Activated T-helper 2 cell treated with anti-CD3 and anti-CD28 coated beads, Interferon-gamma antibody, Interleukin-2, Interleukin-4, amounts not matched to agents 10 μg/mL and 5 μg/mL and 100 μg/mL, durations not matched to agents 14 hours and 24 hours and 36 hours (primary cell): Measurements from ENCODE around the gene TERC. TPM values are rescaled to one million over a fixed set of nuclear protein-coding genes. Genes with fewer than 3 reads are reported as not detected.

Source experiments
- DNase-seq: peaks from one replicate; pipeline ENCODE4 v3.0.0; 2021; ENCODE audit warnings: low spot score
- H3K27ac Mint-ChIP-seq: one replicate; pipeline ENCODE4 v1.8.0; 2021; ENCODE audit warnings: mixed read lengths
- H3K27me3 Mint-ChIP-seq: one replicate; pipeline ENCODE4 v1.8.0; 2021; ENCODE audit warnings: low read depth, mixed read lengths
- H3K36me3 Mint-ChIP-seq: one replicate; pipeline ENCODE4 v1.8.0; 2021; ENCODE audit warnings: low read depth, mixed read lengths
- H3K4me1 Mint-ChIP-seq: one replicate; pipeline ENCODE4 v1.8.0; 2021; ENCODE audit warnings: low read depth, mixed read lengths
- H3K4me3 Mint-ChIP-seq: one replicate; pipeline ENCODE4 v1.8.0; 2021; ENCODE audit warnings: low read depth, mild to moderate bottlenecking, moderate library complexity, mixed read lengths
- H3K9me3 Mint-ChIP-seq: one replicate; pipeline ENCODE4 v1.8.0; 2021; ENCODE audit warnings: mixed read lengths
- intact Hi-C: fragments of 100-400 bp; cut with micrococcal nuclease; formaldehyde crosslinking; loops from one replicate; pipeline ENCODE4 v1.15.1; 2023
- total RNA-seq: library from RNA; stranded (reverse); gene quantifications from 2 replicates; pipeline ENCODE4 v1.2.3, GENCODE V29; 2022

Gene TERC
- total RNA-seq = 7.0 and 9.8 TPM in 2 replicates

DNA sequence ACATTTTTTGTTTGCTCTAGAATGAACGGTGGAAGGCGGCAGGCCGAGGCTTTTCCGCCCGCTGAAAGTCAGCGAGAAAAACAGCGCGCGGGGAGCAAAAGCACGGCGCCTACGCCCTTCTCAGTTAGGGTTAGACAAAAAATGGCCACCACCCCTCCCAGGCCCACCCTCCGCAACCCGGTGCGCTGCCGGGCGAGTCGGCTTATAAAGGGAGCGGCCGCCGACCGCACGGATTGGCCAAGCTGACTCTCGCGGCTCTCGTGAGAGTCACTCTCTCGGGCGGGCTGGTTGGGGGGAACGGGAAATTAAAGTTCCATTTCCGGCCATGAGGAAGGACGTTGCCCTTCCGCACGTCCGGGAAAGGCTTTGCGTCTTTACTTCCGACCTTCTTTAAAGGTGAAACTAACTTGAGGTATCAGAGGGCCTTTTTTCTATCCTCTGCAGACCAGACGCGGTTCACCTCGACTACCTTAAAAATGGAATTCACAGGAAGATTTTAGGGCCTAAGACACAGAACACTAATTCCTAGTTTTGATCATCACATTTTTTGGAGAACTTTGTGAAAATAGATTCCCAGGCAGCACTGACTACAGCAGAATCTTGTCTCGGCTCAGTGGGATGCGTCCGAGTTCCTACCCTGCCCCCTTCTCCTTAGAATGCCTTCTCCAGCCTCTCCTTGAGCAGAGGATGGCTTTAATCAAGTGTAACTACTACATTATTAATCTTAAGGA is at the start of gene TERC:
Gene TERC (minus strand): TSS at position 179 of the 731 bp plus-strand sequence.
- Mint-ChIP-seq H3K27me3 (no peaks in the 10 kb centered on the region), H3K9me3 (no peaks in the 10 kb centered on the region), H3K4me3 (peak within 1 kb of the TSS; percentile 90), H3K4me1 (peaks cover 26% of the 10 kb centered on the region), H3K36me3 (no peaks in the 10 kb centered on the region), H3K27ac (peak within 1 kb of the TSS; percentile 92)
- intact Hi-C loops = loop anchor here (1.0 to 10.0 kb wide), 9 partner anchors 7 to 1142 kb away; partner anchors contain the start of genes EIF5A2, GPR160, LRRC34 and LRRIQ4
- DNase-seq = peak; percentile 88

DNA sequence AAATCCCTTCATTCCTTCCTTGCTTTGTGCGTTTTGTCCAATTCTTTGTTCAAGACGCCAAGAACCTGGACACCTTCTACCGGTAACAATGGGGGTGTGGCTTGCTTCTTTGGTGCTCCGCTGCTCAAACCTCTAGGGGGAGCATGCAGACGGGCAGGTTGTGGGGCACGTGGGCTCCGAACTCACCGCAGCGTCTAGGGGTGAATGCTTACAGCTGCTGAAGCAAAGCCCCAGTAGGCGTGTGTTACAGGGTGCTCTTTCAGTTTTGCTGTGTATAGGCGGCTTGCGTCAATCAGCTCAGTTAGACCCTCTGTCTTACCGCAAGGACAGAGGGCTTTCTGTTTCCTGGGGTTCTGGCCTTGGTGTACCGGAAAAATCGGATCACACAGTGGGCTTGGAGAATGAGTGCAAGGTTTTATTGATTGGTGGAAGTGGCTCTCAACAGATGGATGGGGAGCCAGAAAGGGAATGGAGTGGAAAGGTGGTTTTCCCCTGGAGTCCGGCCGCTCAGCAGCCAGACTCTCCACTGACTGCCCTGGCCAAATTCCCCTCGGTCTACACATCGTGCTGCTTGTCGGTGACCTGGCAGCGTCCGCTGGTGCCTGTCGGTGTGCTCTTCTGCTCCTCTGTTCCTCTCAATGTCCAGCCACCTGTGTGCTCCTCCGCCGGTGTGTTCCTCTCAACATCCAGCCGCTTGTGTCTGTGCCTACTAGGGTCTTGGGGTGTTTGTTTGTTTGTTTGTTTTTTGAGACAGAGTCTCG is 49.1 kb upstream of the TERC start:
- Mint-ChIP-seq H3K27me3 (peaks cover 22% of the 10 kb centered on the region), H3K9me3 (peaks cover 24% of the 10 kb centered on the region), H3K4me1 (peaks cover 29% of the 10 kb centered on the region), H3K4me3 (peak overlapping the region; percentile 87), H3K27ac (peak overlapping the region; percentile 95), H3K36me3 (peaks cover 12% of the 10 kb centered on the region)
- DNase-seq = peak; percentile 74
- intact Hi-C loops = loop anchor here (1.0 to 5.0 kb wide), 5 partner anchors 41 to 367 kb away; partner anchors contain the start of genes MYNN, PHC3, SEC62 and TERC

DNA sequence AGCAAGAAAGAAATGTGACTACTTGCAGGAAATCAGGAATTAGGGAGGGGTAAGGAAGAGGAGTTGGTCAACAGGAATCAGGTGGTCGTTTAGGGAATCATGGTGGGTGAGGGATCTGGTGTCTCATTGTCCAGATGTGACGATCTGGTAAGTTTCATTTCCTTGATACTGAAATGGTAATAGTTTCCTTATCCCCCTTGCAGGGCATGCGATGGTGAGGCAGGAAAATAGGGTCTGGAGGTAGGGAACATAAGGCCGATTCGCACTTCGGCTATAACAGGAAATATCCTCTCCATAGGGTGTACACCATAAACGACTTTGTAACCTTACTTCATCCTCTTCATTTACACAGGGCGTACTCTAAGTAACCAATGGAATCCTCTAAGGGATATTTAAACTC is 48.4 kb upstream of the TERC start:
- H3K27me3 Mint-ChIP-seq = peaks cover 21% of the 10 kb centered on the region
- H3K9me3 Mint-ChIP-seq = peaks cover 24% of the 10 kb centered on the region
- H3K4me1 Mint-ChIP-seq = peaks cover 34% of the 10 kb centered on the region
- intact Hi-C loops = loop anchor here (1.0 to 5.0 kb wide), 5 partner anchors 40 to 368 kb away; partner anchors contain the start of genes MYNN, PHC3, SEC62 and TERC
- DNase-seq = no peak
- H3K4me3 Mint-ChIP-seq = peak overlapping the region; percentile 87
- peak overlapping the region; percentile 95 for H3K27ac Mint-ChIP-seq
- H3K36me3 Mint-ChIP-seq = peaks cover 13% of the 10 kb centered on the region

DNA sequence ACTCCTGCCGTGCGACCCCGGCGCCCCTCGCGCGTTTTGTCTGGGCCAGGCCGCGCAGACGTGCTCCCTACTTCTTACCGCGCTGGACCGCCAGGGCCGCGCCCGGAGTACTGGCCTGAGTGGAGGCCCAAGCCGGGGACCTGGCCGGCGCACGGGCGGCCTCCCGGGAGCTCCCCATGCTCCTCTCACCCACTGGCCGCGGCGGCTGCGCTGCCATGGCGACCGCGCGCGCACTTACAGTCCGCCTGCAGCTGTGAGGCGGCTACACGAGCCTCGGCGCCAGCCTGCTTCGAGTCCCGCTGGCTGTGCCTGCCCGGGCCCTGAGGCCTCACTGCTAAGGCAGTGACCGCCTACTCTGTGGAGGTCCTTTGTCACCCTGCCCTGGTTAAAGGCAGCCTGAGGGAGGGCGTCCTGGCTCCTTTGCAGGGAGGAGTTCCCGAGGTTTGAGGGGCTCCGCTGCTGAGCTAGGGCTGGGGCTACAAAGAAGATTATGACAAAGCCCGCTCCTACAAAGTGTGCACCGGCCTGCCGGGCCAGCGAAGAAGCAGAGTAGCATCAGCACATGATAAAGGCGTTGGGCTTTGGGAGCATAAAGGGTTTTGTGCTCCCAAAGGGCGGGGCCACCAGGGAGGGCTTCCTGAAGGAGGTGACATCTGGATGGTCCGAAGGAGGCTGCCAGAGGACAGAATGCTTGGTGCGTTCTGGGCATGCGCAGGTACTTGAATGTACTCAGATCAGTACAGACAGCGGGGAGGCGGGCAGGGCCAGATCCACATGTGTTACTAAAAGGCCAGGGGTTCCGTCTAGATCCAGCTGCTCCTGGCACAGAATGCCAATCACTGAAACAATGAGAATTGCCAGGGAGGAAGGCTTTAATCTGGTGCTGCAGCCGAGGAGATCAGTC is 47.7 kb upstream of the TERC start, which contains the start of the genes LRRC34 and LRRIQ4:
Gene LRRC34 (minus strand): TSS at position 573 of the 904 bp plus-strand sequence. CDS start 356 bp downstream, at position 217.
Gene LRRIQ4 (plus strand): TSS at position 539 of the 904 bp plus-strand sequence. CDS start 9,052 bp downstream, outside the sequence.
- peaks cover 15% of the 10 kb centered on the region for H3K27me3 Mint-ChIP-seq
- intact Hi-C loops = loop anchor here (1.0 to 5.0 kb wide), 5 partner anchors 39 to 368 kb away; partner anchors contain the start of genes MYNN, PHC3, SEC62 and TERC
- peaks cover 37% of the 10 kb centered on the region for H3K4me1 Mint-ChIP-seq
- H3K9me3 Mint-ChIP-seq = peaks cover 24% of the 10 kb centered on the region
- H3K4me3 Mint-ChIP-seq = peak within 1 kb of the TSS; percentile 87
- H3K36me3 Mint-ChIP-seq = peaks cover 14% of the 10 kb centered on the region
- DNase-seq = peak; percentile 66
- peak within 1 kb of the TSS; percentile 95 for H3K27ac Mint-ChIP-seq

DNA sequence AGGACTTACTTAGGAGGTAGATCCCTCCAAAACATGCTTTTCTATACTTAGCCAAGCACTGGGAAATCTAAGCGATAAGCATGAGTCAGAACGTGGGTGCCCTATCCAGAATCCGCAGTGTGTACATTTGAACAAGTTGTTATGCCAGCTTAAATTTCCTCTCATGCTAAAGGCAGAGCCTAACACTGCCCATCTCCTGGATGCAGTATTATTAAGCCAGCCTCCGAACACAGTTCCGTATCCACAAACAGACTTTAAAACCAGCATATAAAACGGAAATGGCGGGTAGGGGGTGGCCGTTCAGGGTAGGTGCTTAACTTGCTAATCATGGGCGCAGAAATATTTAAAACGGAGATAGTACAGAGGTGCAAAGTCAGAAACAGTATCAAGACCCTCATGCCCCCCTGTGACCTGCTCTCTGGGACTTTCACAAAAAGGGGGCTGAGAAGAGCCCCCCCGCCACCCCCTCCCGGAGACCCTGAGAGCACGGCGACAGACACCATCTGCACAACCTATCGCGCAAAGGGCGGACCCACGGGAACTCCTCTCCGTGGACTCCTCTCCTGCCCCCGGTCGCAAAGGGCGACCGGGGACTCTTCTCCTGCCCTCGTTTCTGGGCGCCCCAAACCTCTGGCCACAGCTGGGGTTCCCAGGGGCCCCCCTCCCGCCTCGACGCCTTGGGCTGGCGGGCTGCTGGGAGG is 46.9 kb upstream of the TERC start:
- intact Hi-C loops = loop anchor here (2.0 to 5.0 kb wide), 4 partner anchors 47 to 369 kb away; partner anchors contain the start of genes PHC3, SEC62 and TERC
- Mint-ChIP-seq H3K27me3 (peaks cover 8% of the 10 kb centered on the region), H3K9me3 (peaks cover 24% of the 10 kb centered on the region), H3K4me1 (peaks cover 37% of the 10 kb centered on the region), H3K4me3 (peak overlapping the region; percentile 87), H3K36me3 (peaks cover 14% of the 10 kb centered on the region), H3K27ac (peak overlapping the region; percentile 80)
- DNase-seq = no peak

DNA sequence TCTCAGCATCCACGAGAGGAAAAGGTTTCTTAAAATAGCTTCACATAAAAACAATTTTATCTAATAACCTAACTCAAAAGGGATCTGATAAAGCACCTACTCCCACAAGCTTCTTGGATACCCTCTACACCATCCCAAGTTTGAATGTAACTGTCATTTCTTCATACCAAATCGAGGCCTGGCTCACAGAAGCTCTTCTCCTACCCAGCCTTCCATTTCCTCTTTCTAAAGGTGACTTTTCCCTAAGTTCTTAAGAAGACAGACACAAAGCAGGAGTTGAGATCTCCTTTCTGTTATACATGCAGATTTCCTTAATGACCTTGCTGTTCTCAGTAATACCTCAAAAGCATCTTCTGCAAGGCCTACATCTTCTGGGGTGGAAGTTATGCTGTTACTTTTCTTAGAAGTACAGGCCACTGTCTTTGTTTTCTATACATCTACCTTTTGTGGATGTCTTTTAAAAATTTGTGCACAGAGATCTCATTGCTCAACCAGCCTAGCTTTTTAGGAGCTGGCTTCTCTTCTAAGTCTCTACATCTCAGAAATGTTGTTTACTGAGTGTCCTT is 44.5 kb upstream of the TERC start:
- Mint-ChIP-seq H3K36me3 (peaks cover 10% of the 10 kb centered on the region), H3K4me1 (peaks cover 36% of the 10 kb centered on the region), H3K9me3 (peaks cover 1% of the 10 kb centered on the region), H3K27me3 (no peaks in the 10 kb centered on the region), H3K4me3 (peak overlapping the region; percentile 10), H3K27ac (peak overlapping the region; percentile 40)
- intact Hi-C loops = no loop called here
- DNase-seq = no peak

DNA sequence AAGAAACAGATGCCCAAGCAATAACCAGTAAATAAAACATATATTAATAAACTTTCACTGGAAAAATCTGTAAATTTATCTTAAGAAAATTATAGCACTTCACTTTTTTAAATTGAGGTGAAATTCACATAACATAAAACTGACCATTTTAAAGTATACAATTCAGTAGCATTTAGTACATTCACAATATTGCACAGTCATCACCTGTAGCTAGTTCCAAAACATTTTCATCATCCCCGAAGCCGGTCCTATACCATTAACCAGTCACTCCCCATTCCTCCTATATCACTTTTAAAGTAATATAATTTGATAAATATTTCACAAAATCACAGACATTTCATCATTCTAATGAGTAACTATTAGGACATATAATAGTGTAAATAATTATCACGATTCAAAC is 39.8 kb upstream of the TERC start:
- H3K36me3 Mint-ChIP-seq = peaks cover 23% of the 10 kb centered on the region
- no peaks in the 10 kb centered on the region for H3K9me3 Mint-ChIP-seq
- H3K27ac Mint-ChIP-seq = no peak overlapping the region
- H3K4me3 Mint-ChIP-seq = no peak overlapping the region
- H3K4me1 Mint-ChIP-seq = peaks cover 13% of the 10 kb centered on the region
- intact Hi-C loops = no loop called here
- DNase-seq = no peak
- H3K27me3 Mint-ChIP-seq = no peaks in the 10 kb centered on the region

DNA sequence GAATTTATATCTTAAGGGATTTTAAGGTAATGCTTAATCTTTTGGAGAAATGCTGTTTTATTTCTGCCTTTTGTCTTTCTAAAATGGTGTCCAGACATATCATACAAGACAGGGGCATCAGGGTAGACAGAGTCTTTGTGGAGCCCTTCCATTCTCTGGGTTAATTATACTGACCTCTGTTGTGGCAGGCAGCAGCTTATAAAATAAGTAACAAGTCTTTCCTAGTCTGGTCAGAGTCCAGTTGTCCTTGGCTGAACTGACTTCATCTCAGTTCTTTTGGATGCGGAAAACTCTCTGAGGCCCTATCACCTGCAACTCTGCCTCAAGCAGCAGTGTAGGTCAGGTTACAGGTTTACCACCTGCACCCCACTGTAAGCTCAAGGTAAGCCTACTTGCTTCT is 27.5 kb upstream of the TERC start:
- intact Hi-C loops = no loop called here
- Mint-ChIP-seq H3K36me3 (peaks cover 48% of the 10 kb centered on the region), H3K9me3 (no peaks in the 10 kb centered on the region)

DNA sequence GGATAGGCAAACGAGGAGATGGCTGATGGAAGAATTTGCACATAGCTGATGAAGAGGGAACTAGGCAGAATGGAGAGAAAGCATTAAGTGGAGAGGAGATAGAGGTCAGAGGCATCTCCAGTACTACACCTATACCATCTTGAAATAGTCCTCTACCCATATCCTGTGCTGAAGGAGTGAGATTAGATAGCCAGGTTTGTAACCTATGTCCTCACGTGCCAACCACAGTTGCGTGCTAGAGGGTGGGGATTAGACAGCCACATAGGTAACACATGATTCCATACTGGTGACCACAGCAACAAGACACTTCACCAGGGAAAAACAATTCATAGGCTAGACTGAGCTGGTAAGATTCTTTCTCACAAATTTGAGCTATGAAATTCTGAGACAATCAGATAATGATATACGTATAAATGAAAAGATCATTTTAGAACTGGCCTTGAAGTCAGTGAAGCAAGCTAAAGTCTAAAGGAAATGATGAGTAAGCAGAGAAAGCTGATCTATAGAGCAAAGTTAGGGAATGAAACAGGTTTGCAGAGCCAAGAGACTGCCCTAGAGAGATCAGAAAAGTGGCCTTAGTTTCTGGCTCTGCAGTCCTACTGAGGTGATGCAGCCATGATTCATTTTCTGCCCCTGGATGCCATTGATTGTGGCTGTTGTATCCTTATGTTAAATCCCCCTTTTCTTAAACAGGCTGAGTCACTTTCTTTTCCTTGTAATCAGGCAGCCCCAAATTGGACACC is 26.0 kb upstream of the TERC start:
- Mint-ChIP-seq H3K27me3 (no peaks in the 10 kb centered on the region), H3K4me1 (peaks cover 15% of the 10 kb centered on the region), H3K9me3 (no peaks in the 10 kb centered on the region), H3K36me3 (peaks cover 56% of the 10 kb centered on the region), H3K4me3 (no peak overlapping the region), H3K27ac (no peak overlapping the region)
- DNase-seq = no peak
- intact Hi-C loops = no loop called here

More for the DNA sequence above, 27.5 kb upstream of the TERC start:
- H3K27ac Mint-ChIP-seq = no peak overlapping the region
- H3K27me3 Mint-ChIP-seq = no peaks in the 10 kb centered on the region
- no peak for DNase-seq
- peaks cover 18% of the 10 kb centered on the region for H3K4me1 Mint-ChIP-seq
- no peak overlapping the region for H3K4me3 Mint-ChIP-seq

DNA sequence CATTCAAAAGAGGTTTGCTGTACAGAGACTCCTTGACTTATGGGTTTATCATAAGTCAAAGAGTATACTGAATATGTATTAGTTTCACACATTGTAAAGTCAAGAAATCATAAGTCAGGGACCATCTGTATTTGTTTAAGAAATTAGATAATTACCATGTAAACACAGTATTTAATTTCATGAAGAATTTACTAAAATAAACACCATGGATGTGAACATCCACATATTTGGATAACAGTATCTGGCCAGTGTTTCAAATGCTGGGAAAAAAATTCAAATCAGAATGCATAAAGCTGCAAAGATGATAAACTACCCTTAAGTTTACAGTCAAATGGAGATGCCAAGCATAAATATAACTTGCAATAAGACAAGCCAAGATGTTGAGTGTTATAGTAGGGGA is 25.4 kb upstream of the TERC start:
- Mint-ChIP-seq H3K27ac (no peak overlapping the region), H3K36me3 (peaks cover 62% of the 10 kb centered on the region), H3K27me3 (no peaks in the 10 kb centered on the region), H3K4me3 (no peak overlapping the region), H3K9me3 (no peaks in the 10 kb centered on the region), H3K4me1 (peaks cover 14% of the 10 kb centered on the region)
- intact Hi-C loops = no loop called here
- no peak for DNase-seq

DNA sequence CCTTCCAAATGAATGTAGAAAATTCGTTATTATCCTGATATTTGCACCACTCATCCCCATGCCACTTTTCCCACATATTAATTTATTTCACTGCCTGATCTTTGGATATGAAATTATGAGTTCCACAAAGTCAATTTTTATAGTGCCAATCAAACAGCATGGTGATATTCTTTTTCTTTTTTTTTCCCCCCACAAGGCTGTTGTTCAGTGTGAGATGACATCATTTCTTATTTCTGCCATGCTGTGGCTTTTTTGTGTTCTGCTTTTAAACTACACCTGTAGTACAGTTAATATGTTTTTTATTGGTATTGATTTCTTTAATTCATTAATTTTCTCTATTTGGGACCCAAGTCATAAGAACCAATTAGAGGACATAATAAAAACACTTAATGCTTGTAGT is 22.9 kb upstream of the TERC start:
- H3K9me3 Mint-ChIP-seq = no peaks in the 10 kb centered on the region
- no peak for DNase-seq
- no peaks in the 10 kb centered on the region for H3K27me3 Mint-ChIP-seq
- intact Hi-C loops = no loop called here
- peaks cover 16% of the 10 kb centered on the region for H3K4me1 Mint-ChIP-seq
- no peak overlapping the region for H3K4me3 Mint-ChIP-seq
- peaks cover 65% of the 10 kb centered on the region for H3K36me3 Mint-ChIP-seq
- H3K27ac Mint-ChIP-seq = no peak overlapping the region
